HepG2 (cell line): ENCODE results near the gene ABCF1. TPM values are rescaled to one million over a fixed set of nuclear protein-coding genes. Genes with fewer than 3 reads are reported as not detected.

ENCODE experiments used
- EED ChIP-seq: sonication (generic); formaldehyde crosslinking; IDR thresholded peaks from 2 replicates; pipeline ENCODE4 v1.5.0; 2020; ENCODE audit warnings: mild to moderate bottlenecking, missing genetic modification reagents
- FOSL2 ChIP-seq: sonication (generic); formaldehyde crosslinking; IDR thresholded peaks from 2 replicates; pipeline ENCODE4 v1.4.0; 2020; ENCODE audit warnings: missing genetic modification reagents
- NFKB2 ChIP-seq: sonication (generic); formaldehyde crosslinking; IDR thresholded peaks from 2 replicates; pipeline ENCODE4 v1.4.0; 2020; ENCODE audit warnings: missing genetic modification reagents, borderline replicate concordance
- PAX8 ChIP-seq: sonication (generic); formaldehyde crosslinking; IDR thresholded peaks from 2 replicates; pipeline ENCODE4 v1.8.0; 2022; ENCODE audit warnings: mild to moderate bottlenecking, missing genetic modification reagents, borderline replicate concordance
- POLR2A ChIP-seq, 2 experiments: IDR thresholded peaks; 2 replicates each; pipeline ENCODE4 v1.6.1; 2011; ENCODE audit warnings: low read depth in 2 of 2, low read length in 2 of 2, mild to moderate bottlenecking in 1 of 2, moderate library complexity in 1 of 2; ENCODE audit not compliant: insufficient read depth in 1 of 2
- SNAPC2 ChIP-seq: sonication (generic); formaldehyde crosslinking; IDR thresholded peaks from 2 replicates; pipeline ENCODE4 v1.8.1; 2022; ENCODE audit warnings: mild to moderate bottlenecking, missing genetic modification reagents
- TRIM24 ChIP-seq: sonication (generic); formaldehyde crosslinking; IDR thresholded peaks from 2 replicates; pipeline ENCODE4 v1.8.0; 2022; ENCODE audit warnings: mild to moderate bottlenecking, missing genetic modification reagents
- ZBTB14 ChIP-seq: sonication (generic); formaldehyde crosslinking; IDR thresholded peaks from 2 replicates; pipeline ENCODE4 v1.4.0; 2020; ENCODE audit warnings: missing genetic modification reagents
- ZBTB25 ChIP-seq: IDR thresholded peaks from 2 replicates; pipeline ENCODE4 v1.6.1; 2018; ENCODE audit warnings: missing genetic modification reagents
- ZNF451 ChIP-seq: sonication (generic); formaldehyde crosslinking; IDR thresholded peaks from 2 replicates; pipeline ENCODE4 v1.5.0; 2020; ENCODE audit warnings: mild to moderate bottlenecking, missing genetic modification reagents
- ZNF543 ChIP-seq: sonication (generic); formaldehyde crosslinking; IDR thresholded peaks from 2 replicates; pipeline ENCODE4 v1.4.0; 2020; ENCODE audit warnings: mild to moderate bottlenecking, missing genetic modification reagents
- ZNF615 ChIP-seq: sonication (generic); formaldehyde crosslinking; IDR thresholded peaks from 2 replicates; pipeline ENCODE4 v1.5.0; 2020; ENCODE audit warnings: mild to moderate bottlenecking, missing genetic modification reagents, borderline replicate concordance
- ZNF780A ChIP-seq: sonication (generic); formaldehyde crosslinking; IDR thresholded peaks from 2 replicates; pipeline ENCODE4 v1.8.0; 2022; ENCODE audit warnings: mild to moderate bottlenecking, missing genetic modification reagents, moderate library complexity
- ZNF891 ChIP-seq: sonication (generic); formaldehyde crosslinking; IDR thresholded peaks from 2 replicates; pipeline ENCODE4 v1.5.0; 2020; ENCODE audit warnings: mild to moderate bottlenecking, missing genetic modification reagents
- polyA plus RNA-seq, 8 experiments: library from polyadenylated mRNA; depleted of rRNA in 3 of 8; stranded (reverse) in 7 of 8; unstranded in 1 of 8; fragments of >200 nt; fragmentation: Illumina TruSeq in 4 of 8; extraction: Trizol in 4 of 8; gene quantifications; 2 replicates each; pipeline versions ENCODE4 v1.2.1 to v1.2.3, GENCODE V29; 2011 to 2016; ENCODE audit warnings: low read depth in 4 of 8, missing spikeins in 1 of 8, mixed read lengths in 1 of 8; ENCODE audit not compliant: insufficient read depth in 1 of 8
- total RNA-seq, 5 experiments: library from RNA; depleted of rRNA; stranded (reverse); fragments of >200 nt; fragmentation: Illumina TruSeq; extraction: Trizol; gene quantifications; 2 replicates each; pipeline ENCODE4 v1.2.3, GENCODE V29; 2016; ENCODE audit warnings: low read depth in 1 of 5
- TF ChIP-seq, protein P1 (sequence below): sonication (generic); formaldehyde crosslinking; IDR thresholded peaks from 2 replicates; pipeline ENCODE4 v1.9.0; 2021; ENCODE audit warnings: missing genetic modification reagents, borderline replicate concordance
- TF ChIP-seq, protein P2 (sequence below): sonication (generic); formaldehyde crosslinking; IDR thresholded peaks from 2 replicates; pipeline ENCODE4 v1.4.0; 2020; ENCODE audit warnings: missing genetic modification reagents

The ABCF1 gene
- total and polyA plus RNA-seq, 2 of the 13 experiments (the other 11 are each of a cell fraction or from before 2014, with no cell fraction given), result 25.4 to 98.9 TPM

DNA sequence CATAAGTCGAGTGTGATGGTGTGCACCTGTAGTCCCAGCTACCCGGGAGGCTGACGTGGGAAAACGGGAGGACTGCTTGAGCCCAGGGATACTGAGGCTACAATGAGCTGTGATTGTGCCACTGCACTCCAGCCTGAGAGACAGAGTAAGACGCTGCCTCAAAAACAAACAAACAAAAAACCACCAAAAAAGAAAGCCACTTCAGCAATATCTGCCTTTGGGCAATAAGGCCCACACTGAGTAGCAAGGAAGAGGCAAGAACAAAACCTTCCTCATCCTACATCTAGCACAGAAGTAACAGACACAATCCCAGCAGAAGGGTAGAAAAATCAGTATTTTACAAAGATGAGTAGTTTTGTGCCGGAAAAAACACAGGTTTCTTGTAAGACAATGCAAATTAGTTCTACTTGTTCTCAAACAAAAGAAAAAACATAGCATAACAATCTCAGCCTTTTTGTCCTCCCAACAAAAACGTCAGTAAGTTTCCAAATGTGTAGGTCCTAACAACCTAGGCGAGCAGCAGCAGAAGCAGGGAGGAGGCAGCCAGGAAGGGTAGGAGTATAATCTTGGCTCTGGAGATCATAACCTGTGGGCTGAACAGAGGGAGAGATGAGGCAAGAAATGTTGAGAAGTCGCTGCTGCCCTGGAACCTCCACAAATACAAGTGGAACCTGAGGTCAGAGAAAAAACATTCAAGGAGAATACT, 40.1 kb downstream of the ABCF1 start (continued):
- TF ChIP-seq, protein P1, sequence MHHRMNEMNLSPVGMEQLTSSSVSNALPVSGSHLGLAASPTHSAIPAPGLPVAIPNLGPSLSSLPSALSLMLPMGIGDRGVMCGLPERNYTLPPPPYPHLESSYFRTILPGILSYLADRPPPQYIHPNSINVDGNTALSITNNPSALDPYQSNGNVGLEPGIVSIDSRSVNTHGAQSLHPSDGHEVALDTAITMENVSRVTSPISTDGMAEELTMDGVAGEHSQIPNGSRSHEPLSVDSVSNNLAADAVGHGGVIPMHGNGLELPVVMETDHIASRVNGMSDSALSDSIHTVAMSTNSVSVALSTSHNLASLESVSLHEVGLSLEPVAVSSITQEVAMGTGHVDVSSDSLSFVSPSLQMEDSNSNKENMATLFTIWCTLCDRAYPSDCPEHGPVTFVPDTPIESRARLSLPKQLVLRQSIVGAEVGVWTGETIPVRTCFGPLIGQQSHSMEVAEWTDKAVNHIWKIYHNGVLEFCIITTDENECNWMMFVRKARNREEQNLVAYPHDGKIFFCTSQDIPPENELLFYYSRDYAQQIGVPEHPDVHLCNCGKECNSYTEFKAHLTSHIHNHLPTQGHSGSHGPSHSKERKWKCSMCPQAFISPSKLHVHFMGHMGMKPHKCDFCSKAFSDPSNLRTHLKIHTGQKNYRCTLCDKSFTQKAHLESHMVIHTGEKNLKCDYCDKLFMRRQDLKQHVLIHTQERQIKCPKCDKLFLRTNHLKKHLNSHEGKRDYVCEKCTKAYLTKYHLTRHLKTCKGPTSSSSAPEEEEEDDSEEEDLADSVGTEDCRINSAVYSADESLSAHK (CRISPR knock-in tag), result no peak
- TF ChIP-seq TRIM24 (CRISPR knock-in tag), result no peak
- TF ChIP-seq POLR2A (IDR thresholded peaks at IDR 0.05; ENCODE audit: insufficient read depth in 1 of 2, low read depth in 2 of 2, low read length in 2 of 2), result peak in 1 of 2 experiments; percentile 16; a peak in 1 of 4 replicates
- no peak for TF ChIP-seq PAX8 (CRISPR knock-in tag)
- no peak for TF ChIP-seq ZNF615 (CRISPR knock-in tag)
- TF ChIP-seq ZNF543 (CRISPR knock-in tag), result no peak
- TF ChIP-seq ZNF891 (CRISPR knock-in tag), result no peak
- TF ChIP-seq, protein P2, sequence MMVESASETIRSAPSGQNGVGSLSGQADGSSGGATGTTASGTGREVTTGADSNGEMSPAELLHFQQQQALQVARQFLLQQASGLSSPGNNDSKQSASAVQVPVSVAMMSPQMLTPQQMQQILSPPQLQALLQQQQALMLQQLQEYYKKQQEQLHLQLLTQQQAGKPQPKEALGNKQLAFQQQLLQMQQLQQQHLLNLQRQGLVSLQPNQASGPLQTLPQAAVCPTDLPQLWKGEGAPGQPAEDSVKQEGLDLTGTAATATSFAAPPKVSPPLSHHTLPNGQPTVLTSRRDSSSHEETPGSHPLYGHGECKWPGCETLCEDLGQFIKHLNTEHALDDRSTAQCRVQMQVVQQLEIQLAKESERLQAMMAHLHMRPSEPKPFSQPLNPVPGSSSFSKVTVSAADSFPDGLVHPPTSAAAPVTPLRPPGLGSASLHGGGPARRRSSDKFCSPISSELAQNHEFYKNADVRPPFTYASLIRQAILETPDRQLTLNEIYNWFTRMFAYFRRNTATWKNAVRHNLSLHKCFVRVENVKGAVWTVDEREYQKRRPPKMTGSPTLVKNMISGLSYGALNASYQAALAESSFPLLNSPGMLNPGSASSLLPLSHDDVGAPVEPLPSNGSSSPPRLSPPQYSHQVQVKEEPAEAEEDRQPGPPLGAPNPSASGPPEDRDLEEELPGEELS (CRISPR knock-in tag), result no peak
- no peak for TF ChIP-seq EED (CRISPR knock-in tag)
- no peak for TF ChIP-seq SNAPC2 (CRISPR knock-in tag)
- no peak for TF ChIP-seq ZBTB14 (CRISPR knock-in tag)
- TF ChIP-seq NFKB2 (CRISPR knock-in tag), result no peak
- TF ChIP-seq ZBTB25, result no peak
- no peak for TF ChIP-seq ZNF451 (CRISPR knock-in tag)
- no peak for TF ChIP-seq FOSL2 (CRISPR knock-in tag)
- no peak for TF ChIP-seq ZNF780A (CRISPR knock-in tag)
